Measurements from ENCODE around the gene CHRNA9.

The CHRNA9 gene

DNA sequence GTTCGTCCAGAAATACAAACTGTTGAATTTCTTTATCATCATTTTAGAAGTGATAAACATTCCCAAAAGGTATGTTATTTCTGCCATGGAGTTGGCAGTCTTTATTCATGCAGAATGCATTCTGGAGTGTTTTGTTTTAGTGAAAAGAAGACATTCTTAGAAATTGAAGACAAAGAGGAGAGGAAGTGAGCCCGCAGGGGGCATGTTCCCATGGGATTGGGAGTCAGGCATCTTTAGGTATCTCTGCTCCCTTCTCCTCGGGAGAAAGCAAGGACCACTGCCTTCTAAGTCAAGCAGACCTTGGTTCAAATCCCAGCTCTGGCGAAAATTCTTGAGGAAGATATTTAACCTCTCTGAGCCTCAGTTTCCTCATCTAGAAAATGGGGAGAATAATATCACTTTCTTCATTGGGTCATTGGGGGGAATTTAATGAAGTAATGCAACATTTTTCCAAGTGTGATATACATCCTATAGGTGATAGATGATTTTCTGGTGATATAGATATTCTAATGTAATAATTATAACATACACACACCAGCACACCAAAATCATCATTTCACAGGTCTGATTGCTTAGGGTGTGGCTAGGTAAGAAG is 26.5 kb upstream of the CHRNA9 start:
- no peak for DNase-seq (ENCODE audit: low read depth in 2 of 2)

DNA sequence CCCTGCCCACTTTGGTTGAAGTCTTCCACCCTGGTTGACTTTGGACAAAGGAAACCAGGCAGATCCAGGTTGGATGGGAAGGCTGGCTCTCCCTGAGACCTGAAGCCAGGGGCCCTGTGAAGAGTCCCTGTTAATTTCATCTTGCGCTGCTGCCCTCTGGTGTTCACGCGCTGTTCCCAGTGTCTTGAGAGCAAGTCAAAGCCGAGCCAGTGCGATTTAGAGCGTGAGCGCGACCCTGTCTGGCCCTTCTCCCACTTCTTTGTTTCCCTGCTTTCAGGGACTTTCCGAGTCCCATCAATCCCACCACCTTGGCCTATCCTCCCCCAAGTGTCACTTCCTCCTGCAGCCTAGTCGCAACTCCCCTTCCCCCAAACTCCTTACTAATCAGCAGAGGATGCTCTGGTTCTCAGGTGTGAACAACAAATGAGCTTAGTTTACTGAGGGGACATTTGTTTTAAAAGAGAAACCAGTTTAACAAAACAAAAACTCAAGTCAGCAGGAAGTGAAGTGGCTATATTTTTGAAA is 25.8 kb upstream of the CHRNA9 start:
- peak; percentile 73 to 88 for DNase-seq (ENCODE audit: low read depth in 2 of 2)

DNA sequence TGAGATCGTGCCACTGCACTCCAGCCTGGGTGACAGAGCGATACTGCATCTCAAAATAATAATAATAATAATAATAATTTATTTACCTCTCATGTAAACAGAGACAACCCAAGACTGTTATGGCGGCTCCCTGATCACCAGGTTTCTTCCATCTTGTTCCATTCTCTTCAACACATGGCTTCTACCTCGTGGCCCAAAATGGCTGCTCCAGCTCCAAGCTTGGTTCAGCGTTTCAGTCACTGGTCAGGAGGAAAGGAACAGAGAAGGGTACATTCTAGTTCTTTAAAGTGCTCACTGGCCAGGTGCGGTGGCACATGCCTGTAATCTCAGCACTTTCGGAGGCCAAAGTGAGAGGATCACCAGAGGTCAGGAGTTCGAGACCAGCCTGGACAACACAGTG is 24.9 kb upstream of the CHRNA9 start:
- DNase-seq (ENCODE audit: low read depth in 2 of 2), result no peak

DNA sequence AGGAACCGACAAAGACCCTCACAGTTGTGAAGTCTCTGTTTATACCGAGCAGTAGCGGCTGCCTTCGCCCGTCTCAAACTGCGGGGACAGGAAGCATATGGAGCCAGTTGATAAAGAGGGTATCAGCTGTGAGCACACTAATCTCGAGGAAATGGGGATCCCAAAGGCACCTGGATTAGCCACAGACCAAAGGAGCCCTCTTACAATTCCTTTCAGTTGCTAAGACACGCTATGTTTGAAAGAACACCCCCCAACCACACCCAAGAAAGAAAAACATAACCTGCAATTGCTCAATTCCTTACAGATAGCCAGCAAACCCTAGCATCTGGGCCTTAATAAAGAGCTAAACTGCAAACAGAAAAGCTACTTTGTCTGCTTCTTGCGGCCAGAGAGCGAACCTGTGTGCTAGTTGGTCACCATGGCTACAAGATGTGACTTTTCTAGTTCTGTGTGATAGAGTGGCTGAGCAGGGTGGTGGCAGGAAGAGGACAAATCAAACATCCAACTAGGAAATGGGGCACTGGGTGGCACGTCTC is 23.3 kb upstream of the CHRNA9 start:
- no peak for DNase-seq (ENCODE audit: low read depth in 2 of 2)

DNA sequence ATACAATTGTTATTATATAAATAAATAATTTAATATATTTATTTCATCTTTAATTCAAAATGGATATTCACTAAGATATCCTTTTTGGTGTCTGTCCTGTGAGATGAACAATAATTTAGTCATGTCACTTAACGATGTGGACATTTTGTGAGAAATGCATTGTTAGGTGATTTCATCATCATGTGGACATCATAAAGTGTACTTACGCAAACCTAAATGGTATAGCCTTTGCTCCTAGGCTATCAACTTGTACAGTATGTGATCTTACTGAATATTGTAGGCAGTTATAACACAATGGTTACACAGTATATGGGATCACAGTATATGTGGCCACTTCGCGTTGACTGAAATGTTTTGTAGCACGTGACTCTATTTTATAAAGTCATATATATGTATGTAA is 20.2 kb upstream of the CHRNA9 start:
- no peak for DNase-seq (ENCODE audit: low read depth in 2 of 2)

DNA sequence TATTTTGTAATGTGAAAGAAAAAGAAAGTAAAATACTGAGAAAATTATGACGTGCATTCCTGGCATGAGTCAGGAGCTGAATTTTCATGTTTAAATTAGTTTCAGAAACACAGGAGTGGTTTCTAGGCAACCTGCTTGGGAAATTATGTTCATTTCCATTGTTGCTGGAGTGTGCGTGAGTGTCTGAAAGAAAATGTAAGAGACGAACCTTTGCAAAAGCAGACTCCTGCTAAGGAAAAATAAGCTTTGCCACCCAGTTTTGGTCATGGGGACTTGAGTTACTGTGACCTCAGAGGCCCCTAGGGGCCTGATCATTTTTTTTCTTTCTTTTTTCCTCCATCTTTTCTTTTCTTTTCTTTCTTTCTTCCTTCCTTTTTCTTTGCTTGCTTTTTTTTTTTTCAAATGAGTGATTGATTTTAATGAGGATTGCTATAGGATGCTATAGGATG is 18.8 kb upstream of the CHRNA9 start:
- DNase-seq (ENCODE audit: low read depth in 2 of 2), result no peak

DNA sequence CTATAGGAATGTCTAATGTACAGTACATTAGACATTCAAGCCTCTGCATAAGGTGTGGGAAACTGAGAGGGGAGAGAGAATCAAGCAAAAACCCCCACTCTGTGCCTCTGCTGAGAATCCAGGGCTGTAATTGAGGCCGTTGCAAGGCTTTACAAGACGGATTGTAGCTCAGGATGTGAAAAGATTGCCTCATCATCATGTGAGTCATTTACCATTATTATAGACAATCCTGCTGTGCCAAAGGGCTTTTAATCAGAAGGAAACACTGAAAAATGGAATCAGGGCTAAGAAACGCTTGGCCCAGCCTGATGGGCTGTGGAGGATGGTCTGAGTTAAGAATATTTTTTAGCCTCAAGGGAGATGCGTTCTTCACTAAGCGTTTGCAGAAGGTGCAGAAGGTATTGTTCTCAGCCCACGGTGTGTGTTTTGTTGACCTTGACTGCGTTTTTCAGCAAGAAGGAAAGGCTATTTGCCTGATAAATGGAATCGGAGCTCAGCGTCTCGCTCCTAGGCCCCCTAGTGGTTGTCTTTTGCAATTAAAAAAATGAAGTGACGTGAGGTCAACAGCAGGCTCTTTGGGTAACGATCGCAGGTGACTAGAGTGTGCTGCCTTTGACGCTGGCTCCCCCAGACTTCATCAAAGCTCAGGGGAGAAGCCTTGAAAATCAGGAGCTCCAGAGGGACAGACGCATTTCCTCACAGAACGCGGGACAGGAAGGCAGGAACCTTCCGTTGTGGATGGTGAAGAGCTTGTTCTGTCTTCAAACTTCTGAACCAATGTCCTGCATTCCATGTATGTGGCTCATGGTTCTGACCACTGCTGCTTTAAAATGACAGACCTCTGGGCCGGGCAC is 18.1 kb upstream of the CHRNA9 start:
- DNase-seq (ENCODE audit: low read depth in 2 of 2), result peak; percentile 28 to 33

DNA sequence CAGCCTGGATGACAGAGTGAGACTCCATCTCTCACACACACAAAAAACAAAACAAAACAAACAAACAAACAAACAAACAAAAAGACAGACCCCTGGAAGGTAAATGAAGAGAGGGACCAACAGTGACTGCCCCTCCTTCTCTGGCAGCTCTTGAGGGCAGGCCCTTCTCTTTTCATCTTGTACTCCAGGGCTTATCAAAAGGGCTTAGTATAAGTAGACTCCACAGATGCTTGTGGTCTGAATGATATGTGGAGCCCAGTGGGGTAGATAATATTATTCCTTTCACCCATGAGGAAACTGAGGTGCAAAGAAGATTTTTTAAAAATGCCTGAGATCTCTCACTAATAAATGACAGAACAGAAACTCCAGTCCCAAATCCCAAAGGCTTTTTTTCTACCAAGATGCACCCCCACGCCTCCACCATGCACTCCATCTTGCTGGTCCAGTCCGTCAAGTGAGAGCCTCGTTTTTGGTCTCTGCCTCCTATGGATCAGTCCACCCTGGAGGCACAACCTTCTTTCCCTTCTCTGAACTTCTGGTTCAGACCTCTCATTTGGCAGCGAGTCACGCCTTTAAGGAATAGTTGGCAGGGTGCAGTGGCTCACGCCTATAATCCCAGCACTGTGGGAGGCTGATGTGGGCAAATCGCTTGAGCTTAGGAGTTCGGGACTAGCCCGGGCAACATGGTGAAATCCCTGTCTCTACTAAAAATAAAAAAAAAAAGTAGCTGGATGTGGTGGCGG is 17.0 kb upstream of the CHRNA9 start:
- no peak for DNase-seq (ENCODE audit: low read depth in 2 of 2)

DNA sequence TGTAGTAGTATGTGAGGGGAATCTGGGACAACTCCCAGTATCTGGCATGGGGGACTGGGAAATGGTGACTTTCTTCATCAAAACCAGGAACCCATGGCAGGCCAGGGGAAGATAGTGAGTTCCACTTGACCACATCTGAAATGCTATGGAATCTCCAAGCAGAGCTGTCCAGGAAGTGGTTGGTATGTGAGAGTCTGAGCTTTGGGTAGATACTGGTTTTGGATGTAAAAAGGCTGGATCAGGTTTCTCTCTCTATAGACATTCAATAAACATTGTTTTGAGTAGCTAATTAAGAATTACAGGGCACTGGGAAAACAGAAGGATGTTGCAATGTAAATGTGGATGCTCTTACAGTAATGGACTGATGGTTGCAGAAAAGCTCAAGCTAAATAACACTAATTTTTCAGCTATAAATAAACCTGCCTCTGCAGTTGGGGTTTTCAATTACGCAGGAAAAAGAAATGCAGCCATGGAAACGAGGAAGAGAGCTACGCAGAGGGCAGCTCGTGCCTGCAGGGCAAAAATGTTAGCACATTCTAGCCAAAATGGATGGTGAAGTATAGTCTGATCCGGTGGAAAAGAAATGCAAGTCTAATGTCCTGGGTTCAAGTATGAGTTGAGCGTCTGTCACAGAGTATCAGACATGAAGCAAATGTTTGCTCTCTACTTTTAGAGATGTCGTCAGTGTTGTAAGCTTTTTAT is 13.4 kb upstream of the CHRNA9 start:
- no peak for DNase-seq (ENCODE audit: low read depth in 2 of 2)

DNA sequence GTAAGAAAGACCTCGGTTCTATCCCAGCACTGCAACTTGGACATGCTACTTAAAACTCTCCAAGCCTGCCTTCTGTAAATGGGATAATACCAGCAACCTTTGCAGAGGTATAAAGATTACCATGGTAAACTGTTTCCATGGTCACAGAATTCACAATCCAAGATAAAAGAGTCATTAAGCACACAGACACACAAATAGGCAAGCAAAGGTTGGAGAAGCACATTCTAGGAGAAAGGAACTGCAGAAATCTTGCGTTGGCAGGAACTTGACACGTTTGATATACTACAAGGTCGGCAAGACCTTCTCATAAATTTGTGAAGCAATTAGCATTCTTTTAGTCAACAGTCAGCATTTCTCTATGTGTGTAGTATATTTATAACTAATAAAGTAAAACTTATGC is 12.3 kb upstream of the CHRNA9 start:
- no peak for DNase-seq (ENCODE audit: low read depth in 2 of 2)

DNA sequence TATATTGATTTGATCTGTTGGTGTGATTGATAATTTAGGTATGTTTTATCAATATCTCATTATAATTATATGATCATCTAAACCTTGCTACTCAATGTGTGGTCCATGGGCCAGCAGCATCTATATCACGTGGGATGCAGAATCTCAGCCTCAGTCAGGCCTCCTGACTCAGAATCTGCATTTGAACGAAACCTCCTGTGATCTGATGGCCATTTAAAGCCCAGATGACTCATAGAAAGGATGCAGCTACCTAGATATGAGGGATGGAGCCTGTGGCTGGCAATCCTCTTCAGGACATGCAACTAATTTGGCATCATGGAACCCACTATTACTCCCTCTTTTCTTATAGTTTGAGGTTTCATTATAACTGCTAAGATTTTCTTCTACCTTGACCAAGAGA is 11.3 kb upstream of the CHRNA9 start:
- no peak for DNase-seq (ENCODE audit: low read depth in 2 of 2)

DNA sequence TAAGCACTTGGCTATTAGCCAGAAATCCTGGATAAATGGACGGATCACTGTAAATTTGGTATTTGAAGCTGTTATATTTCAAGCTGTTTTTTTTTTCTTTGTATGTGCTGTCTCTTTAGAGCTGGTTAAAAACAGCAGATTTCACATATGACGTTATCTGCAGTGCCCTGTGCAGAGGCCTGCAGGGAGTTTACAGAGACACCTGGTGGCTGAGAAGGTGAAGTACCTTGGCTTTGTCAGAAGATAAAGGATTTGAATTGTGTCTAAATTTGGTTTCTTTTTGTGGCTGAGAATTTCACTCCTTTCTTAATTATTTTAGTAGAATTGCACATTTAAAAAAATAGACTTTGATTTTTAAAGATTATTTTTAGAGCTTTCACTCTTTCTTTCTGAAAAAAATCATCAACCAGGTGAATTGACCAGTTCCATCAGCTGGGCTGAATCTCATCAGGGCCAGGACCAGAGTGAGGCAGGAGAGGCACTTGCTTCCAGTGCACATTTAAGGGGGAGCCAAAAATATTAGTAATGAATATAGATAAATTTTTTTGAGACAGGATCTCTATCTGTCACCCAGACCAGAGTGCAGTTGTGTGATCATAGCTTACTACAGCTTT is 9.6 kb upstream of the CHRNA9 start:
- peak; percentile 28 to 42 for DNase-seq (ENCODE audit: low read depth in 2 of 2)

DNA sequence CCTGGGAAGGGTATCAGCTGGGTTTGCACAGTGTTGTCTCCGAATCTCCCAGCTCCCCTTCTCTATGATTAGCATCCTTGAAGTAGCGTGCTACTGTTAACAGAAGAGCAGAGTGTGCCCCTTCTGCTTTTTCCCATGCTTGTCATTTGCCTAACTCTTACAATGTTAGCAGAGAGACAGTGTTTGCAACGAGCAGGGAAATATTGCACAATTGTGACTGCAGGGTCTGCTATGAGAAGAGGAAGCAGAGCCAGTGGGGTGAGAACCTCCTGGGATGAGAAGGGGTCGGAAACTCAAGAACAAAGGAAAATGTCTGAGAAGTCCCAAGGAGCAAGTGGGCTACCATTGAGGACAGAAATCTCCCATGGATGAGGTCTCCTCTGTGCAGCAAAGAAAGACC is 7.8 kb upstream of the CHRNA9 start:
- no peak for DNase-seq (ENCODE audit: low read depth in 2 of 2)

DNA sequence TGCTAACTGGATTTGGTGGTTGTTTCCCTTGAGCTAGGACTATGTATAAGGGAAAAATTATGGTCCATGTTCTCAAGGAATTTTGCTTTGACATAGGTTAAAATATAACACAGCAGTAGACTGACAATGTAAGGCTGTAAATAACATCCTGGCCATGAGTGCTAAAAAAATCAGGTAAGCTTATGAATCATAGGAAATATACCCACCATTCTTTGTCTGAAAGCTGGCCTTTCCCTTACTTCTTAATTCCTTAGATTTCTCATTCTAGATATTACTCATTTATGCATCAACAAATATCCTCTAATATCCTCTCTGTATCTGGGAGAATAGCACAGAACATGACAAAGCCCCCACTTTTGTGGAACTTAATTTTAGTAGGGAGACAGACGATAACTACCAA is 6.8 kb upstream of the CHRNA9 start:
- no peak for DNase-seq (ENCODE audit: low read depth in 2 of 2)

DNA sequence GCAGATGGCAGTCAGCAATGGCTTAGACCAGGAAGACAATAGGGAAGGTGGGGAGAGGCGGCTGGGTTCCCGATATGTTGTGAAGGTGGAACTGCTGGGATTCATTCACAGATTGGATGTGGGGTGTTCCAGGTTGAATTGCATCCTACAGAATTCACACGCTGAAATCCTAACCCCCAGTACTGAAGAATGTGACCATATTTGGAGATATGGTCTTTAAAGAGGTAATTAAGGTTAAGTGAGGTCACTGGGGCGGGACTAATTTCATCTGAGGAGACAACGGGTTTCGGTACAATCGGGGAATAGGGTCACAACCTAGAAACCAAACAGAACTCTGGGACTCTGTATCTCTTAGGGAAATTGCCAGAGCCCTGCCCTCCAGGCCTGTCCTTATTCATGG is 5.3 kb upstream of the CHRNA9 start:
- no peak for DNase-seq (ENCODE audit: low read depth in 2 of 2)

DNA sequence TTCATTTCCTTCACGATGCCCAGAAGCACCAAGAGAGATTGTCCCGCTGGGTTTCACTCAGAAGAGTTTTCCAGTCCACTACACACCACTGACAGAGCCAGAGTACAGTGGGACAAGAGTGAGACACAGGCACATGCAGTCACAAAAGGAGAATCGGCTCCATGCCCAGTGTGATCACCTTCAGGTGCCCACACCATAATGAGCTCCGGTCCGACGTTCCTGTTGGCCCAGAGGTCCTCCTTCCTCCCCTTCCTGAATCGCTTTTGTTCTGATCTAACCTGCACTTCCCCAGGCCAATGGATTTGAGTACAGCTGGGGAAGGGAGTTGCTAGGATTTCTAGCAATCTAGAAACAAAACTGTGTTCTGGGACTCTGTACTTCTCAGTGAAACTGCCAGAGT is 4.6 kb upstream of the CHRNA9 start:
- no peak for DNase-seq (ENCODE audit: low read depth in 2 of 2)

DNA sequence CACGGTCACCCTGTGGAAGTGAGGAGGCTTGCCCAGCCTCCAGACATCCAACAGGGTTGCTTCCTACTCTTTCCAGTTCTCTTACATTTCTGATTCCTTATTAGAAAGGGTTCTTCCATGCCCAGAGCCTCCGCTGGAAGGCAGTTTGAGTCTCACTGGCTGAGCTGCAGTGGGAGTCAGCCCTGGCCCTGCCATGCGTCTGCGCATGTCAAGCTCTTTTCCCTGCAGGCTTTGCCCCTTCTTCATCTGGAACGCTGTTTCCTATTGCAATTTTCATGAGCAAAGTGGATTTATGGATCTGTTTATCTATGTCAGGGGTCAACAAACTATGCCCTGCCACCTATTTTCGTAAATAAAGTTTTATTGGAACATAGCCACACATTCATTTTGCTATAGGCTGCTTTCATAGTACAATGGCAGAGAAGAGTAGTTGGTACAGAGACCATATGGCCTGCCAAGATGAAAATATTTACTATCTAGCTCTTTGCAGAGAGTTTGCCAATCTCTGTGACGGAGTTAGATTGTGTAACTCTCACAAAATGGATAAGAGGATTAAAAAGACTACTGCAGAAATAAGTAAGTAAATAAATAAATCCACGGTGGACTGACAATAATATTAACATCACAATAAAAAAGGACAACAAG is 3.9 kb upstream of the CHRNA9 start:
- DNase-seq (ENCODE audit: low read depth in 2 of 2), result no peak

DNA sequence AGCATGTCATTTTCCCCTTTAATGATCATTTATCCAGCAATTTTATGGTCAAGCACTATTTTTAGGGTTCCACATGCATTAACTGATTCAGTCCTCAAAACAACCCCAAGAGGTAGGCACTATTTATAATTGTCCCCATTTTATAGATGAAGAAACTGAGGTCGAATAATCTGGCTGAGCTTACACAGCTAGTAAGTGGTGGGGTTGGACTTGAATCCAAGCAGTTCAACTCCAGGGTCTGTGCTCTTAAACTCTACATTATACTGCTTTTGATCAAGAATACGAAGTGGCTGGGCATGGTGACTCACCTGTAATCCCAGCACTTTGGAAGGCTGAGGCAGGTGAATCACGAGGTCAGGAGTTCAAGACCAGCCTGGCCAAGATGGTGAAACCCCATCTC is 3.2 kb upstream of the CHRNA9 start:
- no peak for DNase-seq (ENCODE audit: low read depth in 2 of 2)

DNA sequence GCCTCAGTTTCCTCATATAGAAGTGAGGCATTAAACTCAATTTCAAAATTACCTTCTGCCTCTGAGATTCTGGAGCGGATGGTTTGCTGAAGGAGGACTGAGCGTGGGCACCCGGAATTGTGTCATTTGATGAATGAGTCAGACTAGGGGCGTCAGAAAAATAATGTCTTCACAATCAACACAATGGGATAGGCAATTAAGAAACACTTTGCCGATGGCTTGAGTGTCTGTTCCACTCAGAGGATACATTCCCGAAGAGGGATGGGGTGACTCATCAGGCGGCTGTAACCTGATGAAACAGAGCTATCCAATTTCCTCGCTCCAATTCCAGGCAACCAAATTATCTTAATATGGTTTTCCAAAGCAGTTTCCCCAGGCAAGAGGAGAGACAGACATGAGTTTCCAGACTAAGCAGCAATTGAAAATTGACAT is 1.2 kb upstream of the CHRNA9 start:
- DNase-seq (ENCODE audit: low read depth in 2 of 2), result no peak

DNA sequence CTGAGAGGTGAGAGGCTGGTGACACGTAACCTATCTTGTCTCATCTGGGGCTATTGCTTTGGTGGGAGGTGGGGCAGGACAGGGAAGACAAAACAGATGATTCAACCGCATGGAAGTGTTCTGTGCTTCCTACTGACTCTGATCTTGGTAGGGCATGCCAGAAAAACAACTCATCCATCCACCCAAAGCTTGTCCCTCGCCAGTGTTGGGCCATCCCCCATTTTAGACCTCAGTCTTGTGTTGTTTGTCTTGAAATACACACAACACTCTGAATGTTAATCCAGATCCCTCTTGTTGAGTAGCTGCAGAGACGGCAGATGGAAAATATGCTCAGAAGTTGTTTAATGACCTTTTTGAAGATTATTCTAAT is 377 bp downstream of the CHRNA9 start:
- DNase-seq (ENCODE audit: low read depth in 2 of 2), result no peak

DNA sequence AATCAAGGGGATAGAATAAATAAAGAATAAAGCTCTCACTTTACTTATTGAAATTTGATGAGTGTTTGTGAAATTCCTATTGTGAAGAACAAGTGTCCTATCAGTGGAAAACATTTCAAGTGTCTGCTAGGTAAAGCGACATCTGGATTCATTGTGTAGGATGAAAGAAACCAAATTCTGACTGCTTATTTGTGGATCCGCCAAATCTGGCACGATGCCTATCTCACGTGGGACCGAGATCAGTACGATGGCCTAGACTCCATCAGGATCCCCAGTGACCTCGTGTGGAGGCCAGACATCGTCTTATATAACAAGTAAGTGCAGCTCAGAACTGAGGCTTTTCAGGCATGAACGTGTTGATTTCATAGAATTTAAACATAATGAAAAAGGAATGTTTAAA is 1.9 kb downstream of the CHRNA9 start:
- DNase-seq (ENCODE audit: low read depth in 2 of 2), result no peak

All from stimulated activated CD8-positive, alpha-beta memory T cell treated with anti-CD3 and anti-CD28 coated beads, Interleukin-2, amount 100 ng/mL, for 1 hour (primary cell).